Stimulated activated CD8-positive, alpha-beta memory T cell treated with anti-CD3 and anti-CD28 coated beads, Interleukin-12 subunit alpha, Interleukin-12 subunit beta, amount 100 ng/mL, for 24 hours (primary cell): Measurements from ENCODE around the gene PLEKHA4.

Experiments
- DNase-seq: peaks from one replicate; pipeline ENCODE4 v3.0.0-alpha.2; 2020; ENCODE audit errors: extremely low read depth

PLEKHA4 gene

DNA sequence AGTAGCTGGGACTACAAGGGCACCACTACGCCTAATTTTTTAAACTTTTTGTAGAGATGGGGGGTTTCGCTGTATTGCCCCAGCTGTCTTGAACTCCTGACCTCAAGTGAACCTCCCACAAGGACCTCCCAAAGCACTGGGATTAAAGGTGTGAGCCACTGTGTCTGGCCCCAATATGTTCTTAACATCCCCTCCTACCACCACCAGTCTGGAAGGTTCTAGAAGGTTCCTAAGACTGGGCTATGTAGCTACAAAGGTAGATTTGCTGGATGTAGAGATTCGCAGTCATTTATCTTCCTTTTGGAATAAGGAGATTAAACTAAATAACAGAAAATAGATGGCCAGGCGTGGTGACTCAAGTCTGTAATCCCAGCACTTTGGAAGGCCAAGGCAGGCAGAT lies 37.5 kb downstream of the PLEKHA4 start:
- DNase-seq: no peak

DNA sequence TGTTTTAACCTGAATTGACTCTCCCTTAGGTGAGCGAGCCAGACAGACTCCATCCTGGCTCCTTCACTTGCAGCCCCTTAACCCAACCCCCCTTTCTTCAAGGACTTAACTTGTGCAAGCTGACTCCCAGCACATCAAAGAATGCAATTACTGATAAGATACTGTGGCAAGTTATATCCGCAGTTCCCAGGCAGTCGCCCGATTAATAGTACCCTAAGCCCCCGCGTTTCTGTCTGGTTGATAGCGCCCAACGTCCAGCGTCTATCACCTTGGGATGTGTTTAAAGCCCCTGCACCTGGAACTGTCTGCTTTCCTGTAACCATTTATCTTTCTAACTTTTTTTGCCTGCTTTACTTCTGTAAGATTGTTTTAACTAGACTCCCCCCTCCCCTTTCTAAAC lies 38.3 kb downstream of the PLEKHA4 start:
- DNase-seq: no peak

DNA sequence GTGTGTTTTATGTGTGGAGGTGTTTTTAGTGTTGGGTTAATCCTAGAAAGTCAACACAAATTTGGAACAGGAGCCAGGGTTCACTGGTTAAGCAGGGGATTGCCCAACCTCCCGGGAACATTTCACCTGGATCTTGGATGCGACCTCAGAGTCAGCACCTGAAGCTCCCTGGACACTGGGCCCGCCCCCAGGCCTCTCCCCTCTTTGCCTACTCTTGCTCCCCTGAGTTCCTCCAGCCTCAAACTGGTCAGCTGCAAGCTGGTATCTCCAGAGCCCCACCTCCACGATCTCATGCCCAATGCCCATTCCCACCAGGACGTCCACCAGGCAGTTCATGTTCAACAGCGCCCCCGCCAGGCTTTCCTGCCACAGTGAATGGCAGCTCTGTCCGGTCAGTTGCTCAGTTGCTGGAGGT lies 41.8 kb downstream of the PLEKHA4 start:
- no peak for DNase-seq

DNA sequence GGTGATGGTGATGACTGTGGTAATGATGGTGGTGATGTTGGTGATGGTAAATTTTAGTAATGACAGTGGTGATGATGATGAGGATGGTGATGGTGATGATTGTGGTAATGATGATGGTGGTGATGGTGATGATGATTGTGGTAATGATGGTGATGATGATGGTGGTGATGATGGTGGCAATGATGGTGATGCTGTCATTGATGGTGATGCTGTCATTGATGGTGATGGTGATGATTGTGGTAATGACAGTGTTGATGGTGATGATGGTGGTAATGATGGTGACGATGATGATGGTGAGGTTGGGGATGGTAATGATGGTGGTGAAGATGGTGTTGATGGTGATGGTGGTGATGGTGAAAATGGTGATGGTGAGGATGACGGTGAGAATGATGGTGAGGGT lies 45.9 kb downstream of the PLEKHA4 start:
- no peak for DNase-seq

DNA sequence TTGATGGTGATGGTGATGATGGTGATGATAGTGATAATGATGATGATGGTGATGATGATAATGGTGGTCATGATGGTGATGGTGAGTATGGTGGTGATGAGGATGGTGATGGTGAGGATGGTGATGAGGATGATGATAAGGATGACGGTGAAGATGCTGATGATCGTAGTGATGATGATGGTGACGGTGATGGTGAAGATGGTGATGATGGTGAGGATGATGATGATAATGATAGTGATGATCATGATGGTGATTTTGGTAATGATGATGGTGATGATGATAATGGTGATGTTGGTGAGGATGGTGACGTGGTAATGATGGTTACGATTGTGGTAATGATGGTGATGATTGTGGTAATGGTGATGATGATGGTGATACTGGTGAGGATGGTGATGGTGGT lies 46.8 kb downstream of the PLEKHA4 start:
- DNase-seq: no peak

DNA sequence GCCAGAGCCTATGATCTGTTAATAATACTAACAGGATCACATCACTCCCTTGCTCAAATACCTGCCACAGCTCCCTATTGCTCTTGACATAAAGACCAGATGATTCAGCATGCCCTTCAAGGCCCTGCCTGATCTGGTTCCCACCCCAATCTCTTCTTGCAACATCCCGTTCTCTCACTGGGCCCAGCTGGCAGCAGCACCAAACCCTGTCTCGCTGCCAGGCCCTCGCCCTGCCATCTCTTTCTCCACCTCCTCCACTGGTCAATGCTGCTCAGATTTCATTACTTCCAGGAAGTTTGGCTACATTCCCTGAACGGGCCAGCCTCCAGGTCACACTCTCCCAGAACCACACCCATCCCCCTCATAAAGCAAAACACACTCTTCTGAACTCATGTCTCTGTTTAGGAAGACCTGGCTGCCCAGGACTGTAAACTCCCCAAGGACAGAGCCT lies 49.0 kb downstream of the PLEKHA4 start:
- DNase-seq: no peak

DNA sequence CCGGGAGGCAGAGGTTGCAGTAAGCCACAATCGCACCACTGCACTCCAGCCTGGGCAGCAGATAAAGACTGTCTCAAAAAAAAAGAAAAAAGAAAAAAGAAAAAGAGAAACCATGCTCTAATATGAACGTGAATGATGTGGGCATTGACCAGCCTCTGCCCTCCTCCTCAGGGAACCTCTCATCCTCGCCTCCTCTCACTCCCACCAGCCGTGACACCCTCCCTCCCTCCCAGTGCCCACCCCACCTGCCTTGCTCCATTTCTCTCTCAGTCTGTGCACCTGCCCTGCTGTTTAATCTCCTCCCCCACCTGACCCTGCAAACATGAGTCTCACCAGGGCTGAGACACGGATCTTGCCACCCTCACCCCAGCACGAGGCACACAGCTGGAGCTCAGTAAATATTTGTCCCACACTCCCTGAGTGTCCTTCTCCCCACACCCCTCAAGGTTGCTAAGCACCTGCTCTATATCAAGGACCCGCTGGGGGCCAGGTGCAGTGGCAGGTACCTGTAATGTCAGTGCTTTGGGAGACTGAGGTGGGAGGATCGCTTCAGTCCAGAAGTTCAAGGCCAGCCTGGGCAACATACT lies 50.1 kb downstream of the PLEKHA4 start:
- DNase-seq: no peak

DNA sequence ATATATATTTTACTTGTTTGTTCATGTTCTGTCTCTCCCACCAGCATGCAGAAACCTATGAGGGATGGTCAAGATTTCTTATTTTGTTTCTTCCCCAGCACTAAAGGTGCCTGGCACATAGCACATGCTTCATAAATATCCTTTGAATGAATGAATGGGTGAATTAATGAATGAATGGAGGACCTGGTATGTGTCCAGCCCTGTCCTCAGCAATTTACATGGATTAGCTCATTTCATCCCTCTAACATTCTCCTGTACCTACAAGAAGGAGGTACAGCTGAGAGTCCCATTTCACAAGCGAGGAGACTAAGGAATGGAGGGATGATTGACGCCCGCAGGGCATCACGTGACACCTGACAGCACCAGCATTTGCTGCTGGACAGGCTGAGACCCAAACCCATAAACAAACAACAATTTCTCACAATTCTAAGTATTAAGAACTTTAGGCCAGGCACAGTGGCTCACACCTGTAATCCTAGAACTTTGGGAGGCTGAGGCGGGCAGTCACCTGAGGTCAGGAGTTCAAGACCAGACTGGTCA lies 50.8 kb downstream of the PLEKHA4 start:
- DNase-seq: no peak

DNA sequence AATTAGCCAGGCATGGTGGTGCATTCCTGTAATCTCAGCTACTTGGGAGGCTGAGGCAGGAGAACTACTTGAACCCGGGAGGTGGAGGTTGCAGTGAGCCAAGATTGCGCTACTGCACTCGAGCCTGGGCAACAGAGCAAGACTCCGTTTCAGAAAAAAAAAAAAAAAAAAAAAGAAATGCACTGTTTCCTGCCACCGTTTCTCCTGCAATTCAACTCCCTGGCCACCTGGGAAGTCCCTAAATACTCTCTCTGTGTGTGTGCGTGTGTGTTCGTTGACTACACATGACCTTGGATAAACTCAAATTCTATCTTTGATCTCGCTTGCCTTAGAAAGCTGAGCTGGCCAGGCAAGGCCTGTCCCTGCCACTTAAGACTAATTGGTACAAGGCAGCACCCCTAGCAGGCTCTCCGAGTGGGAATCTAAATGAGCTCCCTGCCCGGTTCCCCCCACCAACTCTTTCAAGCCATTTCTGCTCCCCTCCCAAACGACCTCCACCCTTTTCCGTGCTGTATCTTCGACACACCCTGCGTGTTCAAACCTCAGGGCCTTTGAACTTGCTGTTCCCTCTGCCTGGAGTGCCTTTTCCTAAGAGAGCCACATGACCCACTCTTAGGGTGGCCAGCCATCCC lies 52.4 kb downstream of the PLEKHA4 start:
- DNase-seq: no peak

DNA sequence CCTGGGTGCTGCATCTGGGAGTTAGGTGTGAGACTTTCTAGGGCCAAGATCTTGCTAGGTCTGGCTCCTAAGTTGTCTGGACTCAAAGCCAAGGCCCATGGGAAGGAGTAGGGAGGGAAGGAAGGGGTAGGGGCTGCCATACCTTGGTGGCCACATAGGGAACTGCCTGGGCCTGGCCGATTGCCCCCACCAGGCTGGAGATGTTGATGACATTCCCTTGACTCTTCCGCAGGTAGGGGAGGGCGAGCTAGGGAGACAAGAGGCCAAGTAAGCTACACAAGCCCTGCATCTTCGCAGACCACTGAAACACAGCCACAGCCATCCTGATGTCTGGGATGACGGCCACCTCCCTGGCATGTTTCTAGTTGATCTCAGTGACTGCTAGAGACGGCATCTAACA lies 53.5 kb downstream of the PLEKHA4 start:
- DNase-seq: no peak

DNA sequence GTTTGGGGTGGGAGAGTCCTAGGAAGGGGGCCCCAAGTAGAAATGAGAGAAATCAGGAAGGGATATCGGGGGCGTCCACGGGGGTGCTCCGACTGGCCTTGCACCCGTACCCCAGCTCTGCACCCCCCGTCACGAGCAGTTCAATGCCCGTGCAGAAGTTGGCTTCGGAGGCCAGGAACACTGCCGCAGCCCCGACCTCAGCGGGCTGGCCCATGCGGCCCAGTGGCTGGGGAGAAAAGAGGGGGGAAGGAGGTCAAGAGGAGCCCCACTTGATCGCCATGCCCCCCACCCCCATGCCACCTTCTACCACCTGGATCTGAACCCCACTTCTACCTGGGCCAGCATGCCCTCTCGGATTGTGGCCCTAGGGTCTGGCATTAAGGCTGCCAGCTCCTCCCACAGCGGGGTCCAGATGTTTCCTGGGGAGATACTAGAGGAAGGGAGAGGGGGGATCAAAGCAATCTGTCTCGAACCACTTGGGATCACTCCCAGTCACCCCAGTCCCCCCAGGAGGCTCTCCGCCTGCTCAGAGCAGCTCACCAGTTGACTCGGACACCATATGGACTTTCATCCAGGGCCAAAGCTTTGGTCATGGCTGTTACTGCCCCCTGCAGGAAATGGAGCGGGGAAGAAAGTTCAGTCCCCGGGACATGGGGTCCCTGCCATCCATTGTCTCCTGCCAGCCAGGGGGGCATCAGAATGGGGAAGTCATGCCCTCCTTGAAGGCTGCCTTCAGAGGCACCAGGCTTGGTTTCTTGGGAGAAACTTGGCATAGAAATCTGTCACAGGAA lies 55.1 kb downstream of the PLEKHA4 start:
- DNase-seq: no peak

DNA sequence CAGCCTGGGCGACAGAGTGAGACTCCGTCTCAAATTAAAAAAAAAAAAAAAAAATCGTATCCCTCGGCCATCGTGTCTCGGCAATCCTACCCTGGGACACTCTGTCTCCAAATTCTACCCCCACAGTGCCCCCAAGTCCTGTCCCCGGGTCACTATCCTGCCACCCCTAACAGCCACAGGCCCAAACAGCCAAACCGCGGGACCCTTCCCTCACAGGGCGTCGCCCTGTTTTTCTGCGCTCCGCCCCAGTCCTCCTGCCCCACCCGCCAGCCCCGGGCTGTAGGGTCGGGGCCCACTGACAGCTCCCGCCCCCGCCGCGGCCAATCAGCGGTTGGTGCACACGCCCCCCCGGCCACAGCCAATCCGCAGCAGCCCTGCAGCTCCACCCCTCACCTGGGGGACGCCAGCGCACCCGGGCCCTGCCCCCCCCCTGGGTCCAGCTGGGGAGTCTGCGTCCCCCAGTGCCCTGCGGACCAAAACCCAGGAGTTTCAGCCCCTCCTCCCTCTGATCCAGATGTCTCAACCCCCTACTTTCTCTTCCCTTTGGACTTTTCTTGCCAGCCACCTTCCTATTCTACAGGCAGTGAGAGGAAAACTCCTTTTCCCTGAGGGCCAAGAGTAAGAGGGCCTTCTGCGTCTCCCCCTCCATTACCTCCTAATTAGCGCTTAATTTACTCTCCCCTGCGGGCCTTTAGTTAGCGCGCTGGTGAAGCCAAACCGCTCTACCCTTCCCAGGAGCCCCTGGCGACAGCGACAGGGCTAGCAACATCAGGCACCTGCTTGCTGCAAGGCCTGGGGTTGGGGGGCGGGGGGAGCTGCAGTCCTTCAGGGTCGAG lies 56.1 kb downstream of the PLEKHA4 start:
- peak; percentile 34 for DNase-seq

DNA sequence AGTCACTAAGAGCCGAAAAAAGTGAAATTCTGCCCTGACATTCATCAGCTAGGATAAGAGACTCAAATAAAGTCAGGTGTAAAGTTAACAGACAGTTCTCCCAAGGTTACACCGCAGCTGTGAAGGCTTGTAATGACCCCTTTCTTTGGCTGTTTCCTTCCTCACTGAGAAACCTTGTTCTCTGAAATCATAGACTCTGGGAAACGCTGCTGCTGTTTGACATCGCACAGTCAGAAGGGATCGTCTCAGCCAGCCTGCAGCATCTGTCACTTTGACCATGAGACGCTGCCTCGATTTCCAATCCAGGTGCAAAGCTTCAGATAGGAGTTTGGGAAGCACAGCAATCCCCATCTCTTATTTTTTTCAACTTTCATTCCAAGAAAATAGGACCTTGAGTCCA lies 58.3 kb downstream of the PLEKHA4 start:
- no peak for DNase-seq

DNA sequence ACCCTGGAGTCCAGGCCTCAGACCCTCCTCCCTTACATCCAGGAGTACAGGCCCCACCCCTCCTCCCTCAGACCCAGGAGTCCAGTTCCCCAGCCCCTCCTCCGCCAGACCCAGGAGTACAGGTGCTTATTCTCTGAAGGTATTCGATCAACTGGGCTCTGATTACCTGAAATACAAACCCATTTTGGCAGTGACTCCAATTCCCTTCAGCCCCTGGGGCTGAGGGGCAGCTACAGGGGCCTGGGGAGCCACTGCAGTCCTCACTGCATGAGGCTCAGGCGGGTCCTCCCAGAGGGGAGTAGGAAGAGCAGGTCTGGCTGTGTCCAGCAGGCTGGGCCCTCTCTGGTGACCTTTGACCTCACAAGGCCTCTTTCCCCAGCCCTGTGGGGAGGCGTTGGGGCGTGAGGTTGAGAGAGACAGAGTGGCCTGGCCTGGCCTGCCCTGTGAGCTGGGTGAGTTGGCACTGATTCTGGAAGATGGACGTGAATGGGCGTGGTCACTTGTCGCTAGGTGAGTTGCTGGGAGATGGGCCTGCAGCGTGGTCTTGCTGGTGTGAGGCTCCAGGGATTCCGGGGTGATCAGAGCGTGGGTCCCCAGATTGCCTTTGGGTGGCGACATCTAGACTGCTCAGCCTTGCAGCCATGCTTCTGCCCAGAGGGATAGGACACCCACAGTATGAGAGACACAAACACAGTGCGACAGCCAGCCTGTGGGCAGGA lies 60.7 kb downstream of the PLEKHA4 start:
- no peak for DNase-seq

DNA sequence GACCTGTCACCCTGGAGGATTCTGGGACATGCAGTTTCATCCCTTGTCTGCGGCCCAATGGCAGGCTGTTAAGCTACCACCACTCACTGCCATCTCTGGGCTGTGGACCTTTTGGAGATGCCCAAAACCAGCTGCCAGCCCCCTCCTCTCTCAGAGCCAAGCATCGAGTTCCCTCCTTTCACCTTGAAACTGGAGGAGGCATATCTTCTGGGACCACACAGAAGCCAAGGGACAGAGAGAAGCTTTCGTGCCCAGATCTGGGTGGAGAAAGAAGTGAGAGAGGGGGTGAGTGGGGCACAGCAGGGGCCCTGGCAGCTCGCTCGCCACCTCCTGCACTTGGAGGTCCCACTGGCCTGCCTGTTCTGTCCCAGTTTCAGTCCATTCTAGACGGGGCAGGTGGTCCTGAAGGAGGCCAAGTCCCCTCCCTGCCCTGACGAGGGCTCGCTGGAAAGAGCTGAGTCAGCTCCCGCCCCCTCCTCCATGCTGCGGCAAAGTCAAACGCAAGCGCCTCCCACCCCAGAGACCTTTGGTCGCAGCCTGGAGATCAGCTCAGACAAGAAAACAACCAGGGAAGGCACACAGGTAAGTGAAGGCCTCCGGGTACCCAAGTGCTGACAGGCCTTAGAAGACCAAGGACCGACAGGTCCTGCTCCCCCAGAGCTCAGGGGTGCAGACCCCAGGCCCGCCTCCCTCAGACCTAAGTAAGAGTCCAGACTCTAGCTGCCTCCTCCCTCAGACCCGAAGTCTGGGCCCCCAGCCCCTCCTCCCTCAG lies 61.4 kb downstream of the PLEKHA4 start:
- no peak for DNase-seq

DNA sequence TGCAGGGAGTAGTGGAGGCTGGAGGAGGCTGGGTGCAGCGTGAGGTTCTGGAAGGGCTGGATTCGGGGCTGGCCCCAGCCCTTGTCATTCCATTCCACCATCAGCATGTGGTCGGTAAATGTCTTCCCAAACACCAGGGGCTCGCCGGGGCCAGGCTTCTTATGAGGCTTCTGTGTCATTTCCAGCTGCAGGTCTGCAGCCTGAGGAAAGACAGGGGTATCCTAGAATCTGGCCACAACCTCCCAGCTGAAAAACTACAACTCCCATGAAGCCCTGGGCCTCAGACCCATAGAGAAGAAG lies 61.9 kb downstream of the PLEKHA4 start:
- DNase-seq: no peak

DNA sequence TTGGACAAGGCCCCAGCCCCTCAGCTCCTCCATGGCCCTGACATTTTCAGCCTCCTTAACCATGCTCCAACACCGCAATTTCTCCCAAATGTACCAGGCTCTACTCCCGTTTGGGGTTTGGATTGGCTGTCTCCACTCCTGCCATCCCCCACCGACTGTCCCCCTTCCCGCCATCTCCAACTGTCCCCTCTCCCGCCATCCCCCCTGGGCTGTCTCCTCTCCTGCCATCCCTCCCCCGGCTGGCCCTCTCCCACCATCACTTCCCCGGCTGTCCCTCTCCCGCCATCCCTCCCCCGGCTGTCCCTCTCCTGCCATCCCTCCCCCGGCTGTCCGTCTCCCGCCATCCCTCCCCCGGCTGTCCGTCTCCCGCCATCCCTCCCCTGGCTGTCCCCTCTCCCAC lies 63.0 kb downstream of the PLEKHA4 start:
- DNase-seq: no peak

DNA sequence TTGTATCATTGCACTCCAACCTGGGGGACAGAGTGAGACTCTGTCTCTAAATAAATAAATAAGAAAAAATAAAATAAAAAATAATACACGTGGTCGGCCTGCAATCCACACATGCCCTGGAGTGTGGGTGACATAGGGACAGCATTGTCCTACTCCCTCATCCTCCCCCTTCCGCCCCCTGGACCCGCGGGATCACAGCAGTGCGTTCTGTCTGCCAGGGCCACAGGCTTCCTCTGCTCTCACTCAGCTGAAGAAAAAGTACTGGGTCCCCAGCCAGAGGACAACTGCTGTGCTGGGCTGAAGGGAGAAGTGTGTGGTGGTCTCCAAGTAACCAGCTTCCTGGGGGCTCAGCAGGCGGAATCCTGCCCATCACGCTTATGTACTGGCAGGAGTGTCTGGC lies 63.9 kb downstream of the PLEKHA4 start:
- DNase-seq: no peak

DNA sequence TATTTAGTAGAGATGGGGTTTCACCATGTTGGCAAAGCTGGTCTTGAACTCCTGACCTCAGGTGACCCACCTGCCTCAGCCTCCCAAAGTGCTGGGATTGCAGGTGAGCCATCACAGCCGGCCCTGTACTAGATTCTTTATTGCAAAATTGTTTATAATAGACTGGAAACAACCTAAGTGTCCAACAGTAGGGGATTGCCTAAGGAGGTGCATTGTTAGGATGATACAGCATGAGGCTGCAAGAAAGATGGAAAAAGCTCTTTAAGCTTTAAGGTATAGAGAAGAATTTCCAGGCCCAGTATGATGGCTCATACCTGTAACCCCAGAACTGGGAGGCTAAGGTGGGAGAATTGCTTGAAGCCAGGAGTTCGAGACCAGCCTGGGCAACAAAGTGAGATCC lies 65.8 kb downstream of the PLEKHA4 start:
- DNase-seq: no peak

DNA sequence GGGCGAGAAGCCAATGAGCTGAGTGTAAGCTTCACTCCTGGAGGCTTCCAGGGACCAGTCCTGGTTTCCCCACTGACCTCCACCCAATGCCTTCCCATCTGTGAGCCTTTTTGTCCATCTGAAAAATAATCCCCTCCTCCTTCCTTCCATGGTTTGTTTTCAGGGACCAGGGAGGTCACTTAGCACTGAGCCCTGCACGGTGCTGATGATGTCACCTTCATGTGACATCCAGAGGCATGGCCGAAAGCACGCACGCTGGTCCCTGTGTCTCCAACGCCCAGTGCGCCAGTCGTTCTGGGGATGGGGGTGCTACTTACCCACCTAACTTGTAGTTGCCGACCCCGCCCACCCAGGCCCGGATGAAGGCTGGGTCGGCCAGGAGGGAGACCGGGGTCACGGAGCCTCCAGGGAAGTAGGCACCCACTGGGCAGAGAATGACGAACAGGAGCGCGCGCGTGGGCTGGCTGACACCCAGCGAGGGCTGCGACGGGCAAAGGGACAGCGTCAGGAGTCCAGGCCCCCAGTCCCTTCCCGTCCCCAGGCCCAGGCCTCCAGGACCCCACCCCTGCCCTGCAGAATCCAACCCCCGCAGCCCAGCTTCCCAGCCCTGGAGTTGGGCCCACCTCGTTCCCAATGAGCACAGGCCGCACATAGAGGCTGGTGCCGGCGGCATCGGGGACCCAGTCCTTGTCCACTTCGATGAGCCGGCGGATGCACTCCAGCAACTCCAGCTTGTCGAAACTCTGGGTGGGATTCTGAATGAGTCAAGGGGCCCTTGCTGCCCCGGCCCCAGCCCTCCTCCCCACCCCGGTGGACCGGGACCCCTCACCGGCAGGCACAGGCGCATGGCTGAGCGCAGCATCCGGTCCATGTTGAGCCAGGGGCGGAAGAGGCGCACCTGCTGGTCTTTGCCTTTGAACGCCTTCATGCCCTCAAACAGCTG lies 68.8 kb downstream of the PLEKHA4 start:
- no peak for DNase-seq
